ENCODE results near the gene GRID1. TPM values are rescaled to one million over a fixed set of nuclear protein-coding genes. Genes with fewer than 3 reads are reported as not detected.
"Not testable (repeated sequence)": the region's sequence is repeated elsewhere in the genome, so short reads cannot be mapped to it uniquely, and the experiment has no call there.

The GRID1 gene
- total RNA-seq, 1 donor from 2014 or later, result 2.7 TPM

DNA sequence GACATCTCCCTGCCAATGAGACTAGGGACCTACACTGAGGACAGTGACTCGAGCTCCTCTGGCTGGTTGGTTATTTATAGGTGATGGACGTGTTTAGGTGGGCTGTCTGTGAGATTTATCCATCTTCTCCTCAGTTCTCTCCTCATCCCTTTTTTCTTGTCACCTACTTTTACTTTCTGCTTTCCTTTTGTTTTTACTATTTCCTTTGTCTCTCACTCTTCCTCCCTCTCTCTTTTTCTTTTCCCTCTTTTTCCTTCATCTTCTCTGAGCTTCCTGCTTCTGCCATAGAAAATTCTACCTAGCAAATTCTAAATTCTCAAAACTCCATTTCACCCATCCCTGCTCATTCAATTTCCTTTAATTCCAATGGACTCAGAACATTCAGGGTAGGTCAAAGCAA lies 478.0 kb downstream of the GRID1 start:
- no peak for DNase-seq (ENCODE audit: low spot score)

DNA sequence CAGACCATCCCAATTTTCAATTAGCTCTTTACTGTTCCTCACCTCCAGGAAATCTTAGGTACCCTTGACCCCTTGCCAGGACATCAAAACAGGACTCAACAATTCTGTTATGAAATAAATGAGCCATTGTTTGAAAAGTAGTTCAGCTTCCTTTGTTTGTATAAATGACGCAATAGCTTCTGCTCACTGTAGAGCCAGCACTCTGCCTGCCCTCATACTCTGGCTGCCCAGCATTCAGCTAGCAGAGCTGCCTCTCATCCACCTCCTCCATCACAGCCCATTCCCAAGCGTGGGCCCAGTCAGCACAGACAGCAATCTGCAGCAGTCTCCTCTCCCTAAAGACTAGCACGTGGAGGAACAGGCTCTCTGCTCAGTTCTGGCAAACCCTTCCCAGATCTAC lies 478.6 kb downstream of the GRID1 start:
- DNase-seq (ENCODE audit: low spot score), result no peak

DNA sequence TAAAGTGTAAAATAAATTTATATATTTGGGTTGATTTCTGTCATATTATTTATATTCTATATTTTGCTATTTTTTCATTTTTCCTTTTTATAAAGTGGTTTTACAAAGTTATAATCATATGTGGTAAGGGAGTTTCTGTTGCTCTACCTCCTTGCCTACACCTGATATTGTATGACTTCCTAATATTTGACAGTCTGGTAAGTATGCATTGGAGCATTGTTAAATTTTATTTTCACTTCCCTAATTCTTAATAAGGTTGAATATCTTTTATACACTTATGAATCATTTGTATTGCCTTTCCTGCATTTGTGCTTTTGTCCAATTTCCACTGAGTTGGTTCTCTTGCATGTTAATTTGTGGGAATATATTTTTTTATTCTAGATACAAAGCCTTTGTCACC lies 492.4 kb downstream of the GRID1 start:
- no peak for DNase-seq (ENCODE audit: low spot score)

DNA sequence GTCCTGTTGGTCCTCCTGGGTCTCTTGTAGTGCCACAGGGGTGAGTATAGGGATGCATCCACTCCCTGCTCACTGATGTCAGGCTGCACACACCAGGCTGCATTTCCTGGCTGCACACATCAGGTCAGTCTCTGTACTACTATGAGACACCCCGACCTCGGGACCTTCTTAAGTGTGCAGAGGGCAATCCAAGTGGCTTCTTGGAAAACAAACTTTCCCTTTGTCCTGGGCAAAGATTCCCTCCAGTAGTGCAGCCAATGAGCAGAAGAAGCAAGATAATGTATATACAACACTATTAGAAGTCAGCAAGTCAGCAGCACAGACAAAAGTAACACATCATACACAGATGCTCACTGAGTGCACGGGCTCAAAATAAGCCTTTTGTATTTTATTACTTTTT lies 493.5 kb downstream of the GRID1 start:
- DNase-seq (ENCODE audit: low spot score), result no peak

DNA sequence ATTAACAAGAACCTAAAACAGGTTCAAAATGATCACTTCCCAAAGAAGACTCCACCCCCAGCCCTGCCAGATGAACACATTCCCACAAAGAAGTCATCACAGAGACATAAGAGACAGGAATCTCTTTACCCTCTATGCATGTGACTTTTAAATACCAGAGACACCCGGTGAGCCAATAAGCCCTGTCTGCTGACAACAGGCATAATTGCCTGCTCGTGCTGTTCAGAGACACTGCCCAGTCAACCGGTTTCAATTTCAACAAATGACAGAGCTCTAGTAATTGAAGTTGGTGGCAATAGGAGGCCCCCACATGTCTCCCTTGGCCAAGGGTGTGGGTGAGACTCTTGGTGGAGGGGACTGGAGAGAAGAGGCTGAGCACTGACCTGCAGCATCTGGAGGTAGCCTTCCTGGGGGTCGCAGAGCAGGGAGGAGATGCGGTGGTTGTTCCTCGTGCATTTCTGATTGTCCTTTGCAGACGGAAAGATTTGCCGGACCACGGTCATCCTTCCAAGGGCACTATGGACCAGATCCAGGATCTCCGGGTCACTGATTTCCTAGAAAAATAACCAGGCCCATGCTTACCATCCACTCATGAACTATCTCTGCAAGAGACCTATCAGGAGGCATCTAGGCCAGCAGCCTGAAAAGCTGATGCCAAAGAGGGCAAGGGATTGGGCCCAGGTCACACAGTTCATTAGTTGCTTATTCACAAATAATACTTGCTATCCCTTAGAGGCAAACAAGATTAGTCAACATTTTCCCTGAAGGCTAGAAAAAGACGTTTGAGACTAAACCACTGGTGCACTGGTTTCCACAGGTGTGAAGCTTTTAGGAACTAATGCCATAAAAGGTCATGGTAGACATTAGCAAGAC lies 497.7 kb downstream of the GRID1 start:
- DNase-seq (ENCODE audit: low spot score), result no peak

DNA sequence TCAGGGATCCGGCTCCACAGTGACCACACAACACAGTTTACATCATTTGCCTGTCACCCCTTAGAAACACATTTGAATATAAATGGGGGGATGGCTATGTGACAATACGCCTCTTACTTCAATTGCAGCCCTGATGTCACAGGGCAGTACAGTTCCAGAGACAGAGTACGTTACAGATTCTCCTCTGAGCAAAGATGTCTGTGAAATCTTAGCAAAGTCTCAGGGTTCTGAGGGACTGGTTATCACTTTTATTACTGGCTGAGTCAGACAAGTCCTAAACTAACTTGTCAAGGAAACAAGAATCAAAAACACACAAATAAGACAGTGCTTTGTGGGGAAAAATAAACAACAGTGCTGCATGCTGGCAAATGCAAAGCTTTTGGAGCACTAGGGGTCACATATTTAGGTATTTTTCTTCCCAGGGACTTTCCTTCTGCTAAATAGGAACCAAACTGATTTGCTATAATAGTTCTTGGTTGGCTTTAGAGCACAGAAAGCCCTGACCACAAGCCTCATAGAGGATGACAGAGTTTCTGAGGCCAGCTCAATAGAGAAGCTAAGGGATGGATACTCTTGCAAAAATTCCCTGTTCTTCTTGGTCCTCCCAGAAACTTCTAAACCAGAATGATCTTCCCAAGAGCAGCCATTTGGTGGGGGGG lies 501.6 kb downstream of the GRID1 start:
- no peak for DNase-seq (ENCODE audit: low spot score)

DNA sequence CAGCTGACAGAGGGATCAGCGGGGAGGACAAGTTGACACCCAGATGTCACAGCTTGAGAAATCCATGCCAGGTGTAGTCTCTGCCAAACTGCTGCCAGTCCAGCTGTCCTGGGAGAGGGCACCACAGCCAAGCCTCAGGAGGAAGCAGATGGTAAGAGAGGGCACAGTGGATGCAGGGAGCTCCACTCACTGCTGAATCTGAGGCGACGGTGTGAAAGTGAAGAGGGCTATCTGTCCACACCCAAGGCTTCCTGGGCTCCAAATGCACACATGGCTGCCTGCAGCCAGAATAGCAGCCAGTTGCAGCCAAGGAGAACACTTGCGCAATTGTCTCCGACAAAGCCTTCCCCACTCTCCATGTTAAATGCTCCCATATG lies 502.4 kb downstream of the GRID1 start:
- no peak for DNase-seq (ENCODE audit: low spot score)

DNA sequence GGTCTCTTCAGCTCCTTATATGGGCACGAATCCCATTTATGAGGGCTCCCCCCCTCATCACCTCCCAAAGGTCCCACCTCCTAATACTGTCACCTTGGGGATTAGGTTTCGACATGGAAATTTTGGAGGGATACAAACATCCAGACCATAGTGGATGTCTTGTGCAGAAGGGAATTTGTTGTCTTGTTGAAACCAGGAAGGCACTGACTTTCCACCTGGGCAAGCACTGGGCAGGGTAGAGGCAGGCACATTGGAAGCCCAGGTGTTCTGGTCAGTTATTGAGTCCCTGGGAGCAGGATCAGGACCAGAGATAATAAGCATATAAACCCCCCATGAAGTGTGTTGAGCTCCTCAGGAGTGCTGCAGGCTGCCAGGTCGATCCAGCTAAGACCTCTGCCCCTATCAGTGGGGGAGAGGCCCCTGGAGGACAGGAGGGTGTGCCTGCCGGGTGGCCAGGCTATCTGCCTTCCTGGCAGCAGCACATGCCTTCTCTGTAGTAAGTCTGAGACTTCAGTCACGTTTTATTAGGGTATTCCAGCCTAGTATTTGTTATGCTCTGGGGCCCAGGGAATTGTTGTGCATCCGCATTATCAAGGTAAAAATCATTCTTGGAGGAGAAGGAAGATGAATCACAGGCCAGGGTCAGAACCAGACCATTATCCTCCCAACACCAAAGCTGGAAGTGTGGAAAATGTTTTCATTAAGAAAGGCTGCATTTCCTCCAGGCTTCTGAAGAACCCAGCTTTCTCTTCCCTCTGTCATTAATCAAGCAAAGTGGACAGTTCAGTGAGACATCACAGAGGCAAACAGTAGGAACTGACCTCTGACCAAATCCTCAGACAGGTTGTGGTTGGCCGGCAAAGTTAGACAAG lies 503.1 kb downstream of the GRID1 start:
- DNase-seq (ENCODE audit: low spot score), result no peak

DNA sequence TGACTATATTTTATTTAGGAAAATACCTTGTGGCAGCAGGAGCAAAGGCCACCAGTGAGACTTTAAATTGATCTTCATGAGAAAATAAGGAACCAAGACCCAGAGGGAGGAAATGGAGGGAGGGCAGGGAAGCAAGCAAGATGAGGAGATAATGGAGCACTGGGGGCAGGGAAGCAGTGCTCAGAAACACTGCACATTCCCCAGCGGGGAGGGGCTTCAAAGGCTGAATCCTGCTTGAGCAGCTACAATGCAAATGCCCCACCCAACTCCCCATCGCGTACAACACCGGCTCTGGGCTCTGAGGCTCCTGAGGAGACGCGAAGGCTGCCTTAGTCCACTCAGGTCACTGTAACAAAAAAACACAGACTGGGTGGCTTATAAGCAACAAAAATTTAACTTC lies 503.8 kb downstream of the GRID1 start:
- no peak for DNase-seq (ENCODE audit: low spot score)

DNA sequence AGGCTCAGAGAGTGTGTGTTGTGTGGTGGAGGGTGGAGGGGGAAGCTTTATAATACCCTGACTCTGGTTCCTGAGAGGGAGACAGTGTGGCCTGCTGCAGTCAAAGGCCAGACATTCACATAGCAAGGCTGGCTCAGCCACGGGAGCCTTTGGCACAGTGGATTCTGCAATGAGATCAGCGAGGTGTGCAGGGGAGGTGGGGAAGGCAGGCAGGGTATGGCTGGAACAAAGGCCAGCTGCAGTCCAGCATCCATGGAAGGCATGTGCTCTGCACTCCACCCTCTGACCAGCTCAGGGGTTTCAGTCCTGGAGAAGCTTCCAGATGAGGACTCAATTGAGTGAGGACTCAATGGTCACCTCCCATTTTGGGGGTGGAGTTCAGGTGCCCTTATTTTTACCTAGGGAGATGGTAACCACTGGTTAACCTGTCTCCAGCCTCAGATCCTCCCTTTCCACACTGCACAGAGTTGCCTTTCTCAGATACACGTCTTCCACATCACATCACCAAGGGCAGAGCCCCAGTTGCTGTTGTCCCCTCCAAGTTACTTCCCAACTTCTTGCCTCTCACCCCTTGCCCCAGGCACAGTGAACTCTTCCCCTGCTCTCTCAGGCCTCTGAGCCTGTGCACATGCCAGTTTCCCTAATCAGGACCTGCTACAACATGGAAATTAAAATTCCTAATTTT lies 504.9 kb downstream of the GRID1 start:
- DNase-seq (ENCODE audit: low spot score), result no peak

DNA sequence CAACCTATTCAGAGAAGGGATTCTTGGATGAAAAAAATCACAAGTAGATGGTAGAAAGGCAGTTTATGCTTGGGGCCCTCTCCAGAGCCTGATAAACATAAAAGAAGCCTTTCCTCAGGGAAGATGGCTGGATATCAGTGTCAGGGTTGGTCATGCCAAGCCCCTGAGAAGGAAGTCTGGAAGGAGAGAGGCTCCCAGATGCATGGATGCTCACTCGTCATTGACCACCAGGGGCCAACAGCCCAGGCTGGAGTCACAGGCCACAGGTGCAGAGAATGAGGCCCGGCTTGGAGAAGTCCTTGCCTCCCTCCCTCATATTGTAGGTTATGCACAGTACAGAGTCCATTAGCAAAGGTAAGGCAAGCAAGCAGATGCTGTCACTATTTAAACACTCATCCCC lies 506.7 kb downstream of the GRID1 start:
- no peak for DNase-seq (ENCODE audit: low spot score)

DNA sequence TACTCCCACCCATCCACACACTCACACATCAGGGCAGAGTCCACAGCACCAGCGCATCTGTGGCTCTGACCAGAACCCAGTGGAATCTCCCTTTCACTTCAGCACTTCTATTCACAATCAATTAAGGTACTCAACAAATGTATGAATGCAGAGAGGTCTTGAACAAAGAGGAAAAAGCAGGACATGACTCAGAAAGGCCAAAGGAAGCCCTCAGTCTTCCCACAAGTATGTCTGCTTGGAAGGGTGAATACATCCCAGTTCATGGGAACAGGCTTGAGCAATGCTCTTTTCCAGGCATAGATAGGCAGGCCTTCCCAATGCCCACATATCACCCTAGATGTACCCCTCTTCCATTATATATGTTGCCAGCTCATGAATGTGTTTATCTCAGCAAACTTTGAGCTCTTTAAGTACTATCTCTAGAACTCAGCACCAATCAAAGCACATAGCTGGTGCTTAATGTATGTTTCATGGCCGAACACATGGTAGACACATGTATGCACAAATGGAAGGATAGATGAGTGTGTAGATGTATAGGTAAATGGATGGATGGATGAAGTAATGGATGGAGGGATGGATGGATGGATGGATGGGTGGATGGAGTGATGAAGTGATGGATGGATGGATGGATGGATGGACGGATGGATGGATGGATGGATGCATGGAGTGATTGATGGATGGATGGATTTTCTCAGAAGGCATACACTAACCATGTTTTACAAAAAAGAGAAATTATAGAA lies 507.6 kb downstream of the GRID1 start:
- no peak for DNase-seq (ENCODE audit: low spot score)

DNA sequence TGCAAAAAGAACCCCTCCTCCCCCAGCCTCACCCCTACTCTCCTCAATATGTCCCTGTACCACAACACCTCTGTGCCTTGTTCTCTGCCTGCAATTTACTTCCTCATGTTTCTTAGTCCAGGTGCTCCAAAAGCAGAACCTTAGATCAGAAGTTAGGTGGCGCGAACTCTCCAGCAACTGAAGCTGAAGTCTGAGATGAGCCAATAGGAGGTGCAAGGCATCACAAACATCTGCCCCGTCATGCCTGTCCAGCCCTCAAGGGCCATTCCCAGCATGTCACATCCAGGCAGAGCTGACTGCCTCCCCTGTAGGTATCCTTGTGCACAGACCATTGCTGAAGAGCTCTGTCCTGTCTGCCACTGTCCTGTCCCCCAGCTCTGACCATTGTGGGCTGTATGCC lies 508.8 kb downstream of the GRID1 start:
- no peak for DNase-seq (ENCODE audit: low spot score)

DNA sequence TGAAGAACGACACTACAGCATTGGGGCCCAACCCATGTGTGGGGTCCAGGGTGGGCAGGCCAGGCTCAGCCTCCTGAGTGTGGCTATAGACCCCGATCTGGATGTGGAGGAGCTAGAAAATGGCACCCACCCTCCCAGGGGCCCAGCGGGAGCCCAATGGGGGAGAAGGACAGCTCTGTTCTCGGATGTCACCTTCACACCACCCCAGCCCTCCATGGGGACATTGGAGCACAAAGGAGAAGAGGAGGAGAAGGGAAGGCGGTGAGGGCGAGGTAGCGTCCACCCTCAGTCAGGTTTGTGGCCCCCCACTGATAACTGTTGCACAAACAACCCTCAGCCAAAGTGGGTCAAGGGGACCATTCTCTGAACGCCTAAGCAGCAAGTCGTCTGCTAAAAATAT lies 509.3 kb downstream of the GRID1 start:
- DNase-seq (ENCODE audit: low spot score), result no peak

DNA sequence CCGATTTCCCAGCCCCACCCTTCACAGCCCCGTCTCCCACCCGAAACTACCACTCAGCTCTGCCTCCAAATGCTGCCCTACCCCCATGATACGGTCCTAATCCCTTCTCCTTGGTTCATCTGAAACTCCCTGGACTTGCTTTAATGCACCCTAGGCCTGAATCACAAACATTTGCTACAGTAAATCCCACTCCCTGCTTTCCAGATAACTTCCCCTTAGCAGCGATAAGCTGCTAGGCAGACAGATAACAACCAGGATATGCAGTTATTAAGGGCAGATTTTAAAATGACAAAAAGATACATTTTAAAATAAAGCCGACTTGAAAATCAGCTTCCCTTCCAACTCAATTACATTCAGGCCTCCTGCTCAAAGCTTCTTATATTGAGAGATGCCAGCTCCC lies 514.7 kb downstream of the GRID1 start:
- DNase-seq (ENCODE audit: low spot score), result no peak

DNA sequence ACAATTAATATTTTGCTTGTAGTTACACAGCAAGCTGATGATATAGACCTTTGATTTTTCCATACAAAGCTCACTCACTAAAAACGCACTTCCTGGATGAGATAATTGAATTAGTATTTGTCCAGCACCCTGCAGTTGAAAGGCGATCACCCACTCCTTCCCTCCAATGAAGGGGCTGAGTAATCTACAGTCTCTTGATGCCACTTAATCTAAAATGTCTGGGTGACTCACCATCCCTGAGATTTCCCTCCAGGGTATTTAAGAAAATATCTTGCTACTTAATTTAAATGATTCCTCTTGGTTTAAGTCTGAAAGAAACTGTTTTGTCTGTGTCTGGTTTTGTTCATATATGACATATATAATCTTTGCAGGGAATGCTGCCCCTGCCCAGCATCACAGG lies 515.3 kb downstream of the GRID1 start:
- no peak for DNase-seq (ENCODE audit: low spot score)

DNA sequence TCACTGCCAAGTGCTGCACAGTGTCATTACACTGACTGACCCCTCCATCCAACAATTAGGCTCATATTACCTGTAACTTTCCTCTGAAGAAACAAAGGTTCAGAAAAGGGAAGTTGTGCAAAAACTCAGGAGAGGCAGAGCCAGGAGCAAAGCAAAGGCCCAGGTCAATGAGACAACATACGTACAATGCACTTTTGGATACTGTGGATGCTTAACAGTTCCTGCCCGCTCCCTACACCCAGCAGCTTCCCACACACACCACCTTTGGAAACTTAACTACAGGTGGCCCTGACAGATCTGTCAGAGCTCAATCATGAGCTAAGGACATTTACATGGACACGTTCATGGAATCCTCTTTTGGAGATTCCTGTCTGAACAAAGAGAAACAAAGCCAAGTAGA lies 515.9 kb downstream of the GRID1 start:
- no peak for DNase-seq (ENCODE audit: low spot score)

DNA sequence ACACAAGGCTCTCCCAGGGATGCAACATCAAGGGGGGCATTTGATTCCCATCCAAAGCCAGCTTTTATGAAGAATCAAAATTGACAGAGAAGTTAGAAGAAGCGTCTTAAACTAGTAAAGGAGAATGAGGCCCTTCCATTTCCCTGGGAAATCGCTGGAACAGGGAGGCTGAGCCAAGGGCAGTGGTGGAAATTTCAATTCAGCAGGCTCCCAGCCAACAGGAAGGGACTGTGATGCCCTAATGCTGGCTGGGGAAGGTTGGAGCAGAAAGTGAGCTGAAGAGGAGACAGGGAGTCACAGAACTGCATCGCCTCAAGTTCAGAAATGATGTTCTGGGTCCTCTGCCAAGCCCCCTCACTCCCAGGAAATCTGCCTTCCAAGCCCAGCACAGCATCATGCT lies 517.3 kb downstream of the GRID1 start:
- DNase-seq (ENCODE audit: low spot score), result no peak

DNA sequence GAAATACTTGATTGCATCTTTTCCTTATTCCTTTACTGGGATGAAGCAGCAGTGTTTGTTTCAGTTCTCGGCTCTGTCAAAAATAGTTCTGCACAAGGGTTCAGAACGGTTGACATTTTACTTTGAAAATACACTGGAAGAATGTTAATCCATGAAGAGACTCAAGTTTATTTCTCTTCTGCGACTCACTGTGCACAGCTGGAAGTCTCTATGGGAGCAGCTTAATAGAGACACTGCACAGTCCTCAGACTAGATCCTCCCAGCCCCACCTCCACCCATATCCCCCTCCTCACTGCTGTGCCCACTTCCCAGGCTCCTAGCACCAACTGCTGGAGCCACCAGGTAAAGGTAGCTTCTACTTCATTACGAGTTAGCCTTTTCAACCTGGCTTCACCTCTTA lies 517.8 kb downstream of the GRID1 start:
- no peak for DNase-seq (ENCODE audit: low spot score)

DNA sequence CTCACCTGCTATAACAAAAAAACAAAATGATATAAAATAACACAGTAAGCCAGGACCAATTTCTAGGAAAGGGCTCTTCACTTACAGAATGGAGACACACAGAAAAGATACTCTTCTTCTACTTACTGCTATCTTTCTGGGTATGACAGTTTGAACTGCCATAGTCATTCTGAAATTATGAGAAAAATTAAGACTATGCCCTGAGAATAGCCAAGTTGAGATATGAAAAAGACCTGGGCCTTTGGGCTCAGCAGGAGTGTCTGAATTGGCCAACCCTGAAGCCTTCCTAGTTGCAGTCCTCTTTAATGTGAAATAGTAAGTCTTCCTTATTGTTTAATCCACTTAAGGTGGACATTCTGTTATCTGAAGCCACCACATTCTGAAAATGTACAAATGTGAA lies 519.5 kb downstream of the GRID1 start:
- no peak for DNase-seq (ENCODE audit: low spot score)

DNA sequence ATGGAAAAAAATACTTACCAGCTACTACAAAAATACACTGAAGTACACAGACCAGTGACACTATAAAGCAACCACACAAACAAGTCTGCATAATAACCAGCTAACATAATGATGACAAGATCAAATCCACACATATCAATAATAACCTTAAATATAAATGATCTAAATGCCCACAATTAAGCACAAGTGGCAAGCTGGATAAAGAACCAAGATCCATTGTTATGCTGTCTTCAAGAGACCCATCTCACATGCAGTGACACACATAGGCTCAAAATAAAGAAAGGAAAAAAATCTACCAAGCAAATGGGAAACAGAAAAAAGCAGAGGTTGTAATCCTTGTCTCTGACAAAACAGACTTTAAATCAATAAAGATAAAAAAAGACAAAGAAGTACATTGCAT lies 527.9 kb downstream of the GRID1 start:
- not testable (repeated sequence) for DNase-seq (ENCODE audit: low spot score)

Measured in ureter (tissue), 1 donor.